Lower leg skin (tissue), 4 donors: Measurements from ENCODE around the gene EHMT1. TPM values are rescaled to one million over a fixed set of nuclear protein-coding genes. Genes with fewer than 3 reads are reported as not detected.
"Not testable (repeated sequence)": the region's sequence is repeated elsewhere in the genome, so short reads cannot be mapped to it uniquely, and the experiment has no call there.

Experiments used
- DNase-seq, 2 donors: peaks; one replicate each; pipeline ENCODE4 v3.0.0-alpha.2; 2019; ENCODE audit warnings: low spot score in 2 of 2
- H3K4me3 ChIP-seq: fragments of 200-600 bp; sonication (generic); 2 replicates; pipeline ENCODE4 v1.5.1; 2017; ENCODE audit warnings: mild to moderate bottlenecking, low read depth; ENCODE audit not compliant: poor library complexity, severe bottlenecking
- POLR2A ChIP-seq, 2 donors: fragments of 450-650 bp; IDR thresholded peaks; one replicate each; pipeline ENCODE4 v1.6.1; 2016 to 2017; ENCODE audit warnings: antibody characterized with exemption in 2 of 2, mild to moderate bottlenecking in 1 of 2, moderate library complexity in 1 of 2
- WGBS, 2 donors: methylation state at CpG; one replicate each; pipeline ENCODE4 v1.1.5; 2018; 5-methylcytosine and 5-hydroxymethylcytosine counted together
- intact Hi-C: fragments of 100-400 bp; cut with DNase I; formaldehyde crosslinking; loops from one replicate; pipeline ENCODE4 v1.15.0; 2023; ENCODE audit warnings: low total_unique reads
- total RNA-seq, 4 donors: library from RNA; depleted of rRNA; stranded (reverse); fragments of >200 nt; gene quantifications; one replicate each; pipeline ENCODE4 v1.1.0, GENCODE V29; 2016
- TF ChIP-seq, protein P1 (sequence below), 3 donors: fragments of 450-650 bp; IDR thresholded peaks; one replicate each; pipeline ENCODE4 v1.5.1; 2016; ENCODE audit warnings: antibody characterized with exemption in 3 of 3, mild to moderate bottlenecking in 3 of 3, moderate library complexity in 2 of 3

EHMT1 gene
- total RNA-seq, 4 donors from 2014 or later = 64.2 to 128 (median 73.2) TPM

DNA sequence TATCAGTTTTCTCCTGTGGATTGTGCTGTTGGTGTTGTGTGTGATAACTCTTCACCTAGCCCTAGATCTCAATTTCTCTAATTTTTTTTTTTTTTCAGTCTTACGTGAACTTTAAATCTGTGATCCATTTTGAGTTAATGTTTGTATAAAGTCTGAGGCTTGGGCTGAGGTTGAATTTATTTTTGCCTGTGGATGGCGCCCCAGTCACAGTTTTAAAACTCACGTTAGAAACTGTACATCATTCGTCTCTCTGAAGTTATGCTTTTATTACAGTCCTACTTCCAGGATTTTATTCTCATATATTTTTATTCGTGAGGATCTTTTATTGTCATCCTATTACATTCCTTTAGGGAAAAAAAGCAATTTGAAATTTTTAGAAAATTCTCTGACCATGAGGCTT is 103.1 kb downstream of the EHMT1 start:
- 83 to 92% methylated on average over 5 of the region's 5 CpGs for WGBS, 2 donors
- intact Hi-C loops = no loop called here
- no peak for TF ChIP-seq POLR2A (IDR thresholded peaks at IDR 0.05)
- TF ChIP-seq, protein P1, sequence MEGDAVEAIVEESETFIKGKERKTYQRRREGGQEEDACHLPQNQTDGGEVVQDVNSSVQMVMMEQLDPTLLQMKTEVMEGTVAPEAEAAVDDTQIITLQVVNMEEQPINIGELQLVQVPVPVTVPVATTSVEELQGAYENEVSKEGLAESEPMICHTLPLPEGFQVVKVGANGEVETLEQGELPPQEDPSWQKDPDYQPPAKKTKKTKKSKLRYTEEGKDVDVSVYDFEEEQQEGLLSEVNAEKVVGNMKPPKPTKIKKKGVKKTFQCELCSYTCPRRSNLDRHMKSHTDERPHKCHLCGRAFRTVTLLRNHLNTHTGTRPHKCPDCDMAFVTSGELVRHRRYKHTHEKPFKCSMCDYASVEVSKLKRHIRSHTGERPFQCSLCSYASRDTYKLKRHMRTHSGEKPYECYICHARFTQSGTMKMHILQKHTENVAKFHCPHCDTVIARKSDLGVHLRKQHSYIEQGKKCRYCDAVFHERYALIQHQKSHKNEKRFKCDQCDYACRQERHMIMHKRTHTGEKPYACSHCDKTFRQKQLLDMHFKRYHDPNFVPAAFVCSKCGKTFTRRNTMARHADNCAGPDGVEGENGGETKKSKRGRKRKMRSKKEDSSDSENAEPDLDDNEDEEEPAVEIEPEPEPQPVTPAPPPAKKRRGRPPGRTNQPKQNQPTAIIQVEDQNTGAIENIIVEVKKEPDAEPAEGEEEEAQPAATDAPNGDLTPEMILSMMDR (IDR thresholded peaks at IDR 0.05) = no peak
- DNase-seq = no peak
- no peak overlapping the region for H3K4me3 ChIP-seq

DNA sequence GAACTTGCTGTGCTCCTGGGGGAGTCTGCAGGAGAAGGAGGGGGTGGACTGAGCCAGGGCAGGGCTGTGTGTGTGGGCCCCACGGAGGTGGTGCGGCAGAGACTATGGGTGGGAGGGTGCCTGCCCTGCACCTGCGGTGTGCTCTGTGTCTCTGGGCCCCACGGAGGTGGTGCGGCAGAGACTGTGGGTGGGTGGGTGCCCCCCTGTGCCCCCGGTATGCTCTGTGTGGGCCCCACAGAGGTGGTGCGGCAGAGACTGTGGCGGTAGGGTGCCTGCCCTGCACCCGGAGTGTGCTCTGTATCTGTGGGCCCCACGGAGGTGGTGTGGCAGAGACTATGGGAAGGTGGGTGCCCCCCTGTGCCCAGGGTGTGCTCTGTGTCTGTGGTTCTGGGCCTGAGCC is 103.7 kb downstream of the EHMT1 start:
- no peak for TF ChIP-seq POLR2A (IDR thresholded peaks at IDR 0.05)
- TF ChIP-seq, protein P1 (IDR thresholded peaks at IDR 0.05) = no peak
- 70 to 88% methylated on average over 8 to 9 of the region's 10 CpGs for WGBS, 2 donors

DNA sequence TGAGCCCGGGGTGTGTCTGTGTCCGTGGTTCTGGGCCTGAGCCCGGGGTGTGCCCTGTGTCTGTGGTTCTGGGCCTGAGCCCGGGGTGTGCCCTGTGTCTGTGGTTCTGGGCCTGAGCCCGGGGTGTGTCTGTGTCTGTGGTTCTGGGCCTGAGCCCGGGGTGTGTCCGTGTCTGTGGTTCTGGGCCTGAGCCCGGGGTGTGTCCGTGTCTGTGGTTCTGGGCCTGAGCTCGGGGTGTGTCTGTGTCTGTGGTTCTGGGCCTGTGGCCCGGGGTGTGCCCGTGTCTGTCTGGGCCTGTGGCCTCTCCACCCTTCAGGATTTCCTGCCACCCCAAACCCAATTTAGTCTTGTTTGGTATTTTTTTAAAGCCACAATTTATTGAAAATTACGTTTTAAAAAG is 104.6 kb downstream of the EHMT1 start:
- H3K4me3 ChIP-seq, intact Hi-C loops: not testable (repeated sequence)
- DNase-seq = peak in 1 of 2 donors; percentile 75
- 18 to 36% methylated on average over 7 to 12 of the region's 13 CpGs for WGBS, 2 donors

More for the DNA sequence above, 103.7 kb downstream of the EHMT1 start:
- DNase-seq = no peak
- H3K4me3 ChIP-seq = no peak overlapping the region
- intact Hi-C loops = no loop called here

DNA sequence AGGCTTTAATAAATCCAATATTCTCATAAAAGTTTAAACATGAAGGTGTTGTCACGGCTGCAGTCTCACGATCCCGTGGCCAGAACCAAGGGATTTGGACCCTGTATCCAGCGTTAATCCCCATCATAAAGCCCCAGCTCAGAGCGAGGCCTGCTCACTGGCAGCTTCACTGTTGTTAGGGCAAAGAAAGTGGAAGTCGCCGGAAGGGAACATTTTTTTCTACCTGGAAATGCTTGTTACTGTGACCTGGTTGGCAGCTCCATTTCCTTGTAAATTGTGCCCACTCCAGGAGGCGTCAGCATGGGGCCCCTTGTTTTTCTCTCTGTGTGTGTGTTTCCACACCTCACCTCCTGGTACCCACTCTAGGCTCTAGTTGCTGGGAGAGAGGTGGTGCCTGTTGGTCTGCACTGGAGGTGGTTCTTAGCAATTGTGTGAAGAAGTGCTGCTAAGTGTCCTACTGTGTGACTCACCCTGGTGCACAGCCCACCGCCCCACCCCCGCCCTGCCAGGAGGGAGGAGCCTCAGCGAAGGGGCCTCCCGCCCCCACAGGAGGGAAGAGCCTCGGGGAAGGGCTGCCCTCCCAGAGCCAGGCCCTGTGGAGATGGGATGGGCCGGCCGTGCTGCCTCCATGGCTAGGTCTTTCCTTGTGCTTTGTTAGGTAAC is 105.1 kb downstream of the EHMT1 start:
- WGBS, 2 donors = 74 to 78% methylated on average over 12 to 14 of the region's 15 CpGs
- intact Hi-C loops = no loop called here
- no peak overlapping the region for H3K4me3 ChIP-seq
- DNase-seq = no peak
- TF ChIP-seq POLR2A (IDR thresholded peaks at IDR 0.05) = no peak
- TF ChIP-seq, protein P1 (IDR thresholded peaks at IDR 0.05) = no peak

DNA sequence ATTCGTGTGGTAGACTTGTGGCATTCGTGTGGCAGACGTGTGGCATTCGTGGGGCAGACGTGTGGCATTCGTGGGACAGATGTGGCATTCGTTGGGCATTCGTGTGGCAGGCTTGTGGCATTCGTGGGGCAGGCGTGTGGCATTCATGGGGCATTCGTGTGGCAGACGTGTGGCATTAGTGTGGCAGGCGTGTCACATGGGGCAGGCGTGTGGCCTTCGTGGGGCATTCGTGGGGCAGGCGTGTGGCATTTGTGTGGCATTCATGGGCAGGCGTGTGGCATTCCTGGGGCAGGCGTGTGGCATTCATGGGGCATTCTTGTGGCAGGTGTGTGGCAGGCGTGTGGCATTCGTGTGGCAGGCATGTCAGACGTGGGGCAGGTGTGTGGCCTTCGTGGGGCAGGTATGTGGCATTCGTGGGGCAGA is 106.0 kb downstream of the EHMT1 start:
- H3K4me3 ChIP-seq = no peak overlapping the region
- 96 to 97% methylated on average over 24 of the region's 24 CpGs for WGBS, 2 donors
- DNase-seq = peak in 1 of 2 donors; percentile 52
- intact Hi-C loops = no loop called here
- TF ChIP-seq, protein P1 (IDR thresholded peaks at IDR 0.05) = no peak
- no peak for TF ChIP-seq POLR2A (IDR thresholded peaks at IDR 0.05)

DNA sequence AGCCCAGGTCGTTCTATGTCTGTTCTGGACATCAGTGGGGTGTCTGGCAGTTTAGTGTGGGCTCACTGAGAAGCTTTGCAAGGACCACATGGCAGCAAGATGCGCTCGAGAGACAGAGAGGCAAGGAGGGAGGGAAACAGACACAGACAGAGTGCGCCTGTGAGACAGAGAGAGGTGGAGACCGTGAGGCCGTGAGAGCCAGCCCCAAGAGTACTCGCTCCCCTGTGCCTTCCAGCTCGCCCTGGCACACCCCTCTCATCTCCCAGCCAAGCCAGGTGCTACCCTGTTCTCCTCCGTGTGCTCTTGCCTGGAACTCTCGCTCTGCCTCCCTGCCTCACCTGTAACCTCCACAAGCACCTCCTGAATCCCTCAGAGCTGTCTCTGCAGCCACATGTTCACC is 106.8 kb downstream of the EHMT1 start:
- no peak for TF ChIP-seq POLR2A (IDR thresholded peaks at IDR 0.05)
- TF ChIP-seq, protein P1 (IDR thresholded peaks at IDR 0.05) = no peak
- intact Hi-C loops = no loop called here
- no peak overlapping the region for H3K4me3 ChIP-seq
- WGBS, 2 donors = 78 to 86% methylated on average over 10 of the region's 10 CpGs
- peak in 1 of 2 donors; percentile 18 for DNase-seq

DNA sequence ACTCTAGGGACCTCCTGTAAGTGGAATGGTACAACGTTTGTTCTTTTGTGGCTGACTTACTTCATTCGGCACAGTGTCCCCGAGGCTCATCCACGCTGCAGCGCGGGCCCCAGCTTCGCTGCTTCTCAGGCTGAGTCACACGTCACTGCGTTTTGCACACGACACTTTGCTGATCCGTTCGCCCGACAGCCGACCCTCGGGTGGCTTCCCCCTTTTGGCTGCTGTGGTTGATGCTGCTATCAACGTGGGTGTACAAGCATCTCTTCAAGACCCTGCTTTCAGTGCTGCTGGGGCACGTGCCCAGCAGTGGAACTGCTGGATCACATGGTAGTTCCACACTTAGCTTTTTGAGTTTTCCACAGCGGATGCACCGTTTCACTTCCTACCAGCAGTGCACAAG is 107.5 kb downstream of the EHMT1 start:
- DNase-seq, intact Hi-C loops, H3K4me3 ChIP-seq: not testable (repeated sequence)
- 95 to 99% methylated on average over 12 to 16 of the region's 19 CpGs for WGBS, 2 donors
